ENCODE data around the gene CTSE.

- TF ChIP-seq, protein P1, sequence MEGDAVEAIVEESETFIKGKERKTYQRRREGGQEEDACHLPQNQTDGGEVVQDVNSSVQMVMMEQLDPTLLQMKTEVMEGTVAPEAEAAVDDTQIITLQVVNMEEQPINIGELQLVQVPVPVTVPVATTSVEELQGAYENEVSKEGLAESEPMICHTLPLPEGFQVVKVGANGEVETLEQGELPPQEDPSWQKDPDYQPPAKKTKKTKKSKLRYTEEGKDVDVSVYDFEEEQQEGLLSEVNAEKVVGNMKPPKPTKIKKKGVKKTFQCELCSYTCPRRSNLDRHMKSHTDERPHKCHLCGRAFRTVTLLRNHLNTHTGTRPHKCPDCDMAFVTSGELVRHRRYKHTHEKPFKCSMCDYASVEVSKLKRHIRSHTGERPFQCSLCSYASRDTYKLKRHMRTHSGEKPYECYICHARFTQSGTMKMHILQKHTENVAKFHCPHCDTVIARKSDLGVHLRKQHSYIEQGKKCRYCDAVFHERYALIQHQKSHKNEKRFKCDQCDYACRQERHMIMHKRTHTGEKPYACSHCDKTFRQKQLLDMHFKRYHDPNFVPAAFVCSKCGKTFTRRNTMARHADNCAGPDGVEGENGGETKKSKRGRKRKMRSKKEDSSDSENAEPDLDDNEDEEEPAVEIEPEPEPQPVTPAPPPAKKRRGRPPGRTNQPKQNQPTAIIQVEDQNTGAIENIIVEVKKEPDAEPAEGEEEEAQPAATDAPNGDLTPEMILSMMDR (conservative IDR thresholded peaks at IDR 0.05; ENCODE audit: low read depth in 2 of 2): no peak
- no peak for TF ChIP-seq POLR2AphosphoS5 (IDR thresholded peaks at IDR 0.05; ENCODE audit: low read depth)
- TF ChIP-seq NANOG (IDR thresholded peaks at IDR 0.05; ENCODE audit: borderline replicate concordance): no peak
- no peak for TF ChIP-seq EZH2phosphoT487 (IDR thresholded peaks at IDR 0.05; ENCODE audit: unreplicated experiment)
- TF ChIP-seq CREB1 (CRISPR knock-in tag; IDR thresholded peaks at IDR 0.05; ENCODE audit: low read depth): no peak
- no peak for TF ChIP-seq EZH2 (IDR thresholded peaks at IDR 0.05; ENCODE audit: low read depth, unreplicated experiment)
- TF ChIP-seq JUNB (IDR thresholded peaks at IDR 0.05; ENCODE audit: unreplicated experiment): no peak
- TF ChIP-seq REST (IDR thresholded peaks at IDR 0.05; ENCODE audit: unreplicated experiment): no peak
- no peak for TF ChIP-seq STAT1 (IDR thresholded peaks at IDR 0.05; ENCODE audit: unreplicated experiment)
- TF ChIP-seq ZNF462 (CRISPR knock-in tag; IDR thresholded peaks at IDR 0.05): no peak
- no peak for TF ChIP-seq ZNF114 (CRISPR knock-in tag; IDR thresholded peaks at IDR 0.05)
These were observed 61.5 kb downstream of the CTSE start for GRCh38 chr1:205961991-205962820.
